Activated gamma-delta T cell treated with anti-CD3 and anti-CD28 coated beads, Interleukin-2, amount 50 U/mL, for 16 hours (primary cell): ENCODE data around the gene DGKI.
A peak's percentile ranks its signal among the peaks of the same experiment; 100 is the strongest.

ENCODE experiments used
- DNase-seq: peaks from one replicate; pipeline ENCODE4 v3.0.0-alpha.2; 2020; ENCODE audit warnings: low read depth

DGKI gene

DNA sequence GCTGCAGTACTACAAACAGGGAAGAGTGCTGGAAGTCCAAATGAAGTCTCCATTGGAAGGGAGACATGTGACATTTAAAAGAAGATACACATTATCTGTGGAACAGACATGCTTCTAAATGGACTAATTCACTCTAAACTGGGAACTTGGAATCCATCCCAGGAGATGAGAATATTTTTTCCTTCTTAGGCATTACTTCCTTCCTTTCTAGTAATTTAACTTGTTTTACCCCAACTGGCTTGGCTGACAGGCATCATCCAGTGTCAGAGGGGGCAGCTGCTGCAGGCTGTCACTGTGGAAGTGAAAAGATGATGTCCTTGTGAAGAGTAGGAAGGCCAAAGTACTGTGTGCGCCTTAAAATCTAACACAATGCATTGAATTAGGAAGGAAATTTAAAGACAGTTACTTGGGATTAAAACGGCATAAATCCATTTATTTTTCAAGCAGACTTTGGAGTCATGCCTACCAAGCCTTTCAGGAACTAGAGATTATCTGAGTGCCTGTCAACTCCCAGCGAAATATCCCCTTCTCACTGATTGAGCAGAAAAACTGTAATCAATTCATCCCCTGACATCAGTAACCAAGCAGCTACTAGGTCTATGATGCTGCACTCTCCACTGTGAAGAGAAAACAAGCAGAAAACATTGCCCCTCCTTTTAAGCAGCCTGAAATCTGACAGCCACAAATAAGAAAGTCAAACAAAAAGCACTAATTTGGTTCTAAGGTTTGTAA, 161.2 kb downstream of the DGKI start:
- no peak for DNase-seq

DNA sequence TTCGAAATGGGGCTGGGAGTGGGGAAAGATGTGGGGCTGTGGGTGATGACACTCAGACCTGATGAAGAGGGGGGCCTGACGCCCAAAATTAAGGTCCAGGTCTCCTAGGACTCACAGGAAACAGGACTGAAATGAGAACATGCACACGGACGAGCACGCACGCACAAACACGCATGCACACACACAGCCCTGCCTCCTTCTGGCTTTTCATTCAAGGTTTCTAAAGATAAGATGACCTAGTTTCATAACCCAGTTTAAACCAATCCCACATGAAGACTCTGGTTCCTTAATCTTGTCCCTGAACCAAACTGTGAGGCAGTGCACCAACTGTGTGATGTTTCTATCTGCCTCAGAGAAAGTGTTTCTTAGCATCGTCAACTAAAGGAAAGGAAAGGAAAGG, 162.0 kb downstream of the DGKI start:
- DNase-seq: no peak

DNA sequence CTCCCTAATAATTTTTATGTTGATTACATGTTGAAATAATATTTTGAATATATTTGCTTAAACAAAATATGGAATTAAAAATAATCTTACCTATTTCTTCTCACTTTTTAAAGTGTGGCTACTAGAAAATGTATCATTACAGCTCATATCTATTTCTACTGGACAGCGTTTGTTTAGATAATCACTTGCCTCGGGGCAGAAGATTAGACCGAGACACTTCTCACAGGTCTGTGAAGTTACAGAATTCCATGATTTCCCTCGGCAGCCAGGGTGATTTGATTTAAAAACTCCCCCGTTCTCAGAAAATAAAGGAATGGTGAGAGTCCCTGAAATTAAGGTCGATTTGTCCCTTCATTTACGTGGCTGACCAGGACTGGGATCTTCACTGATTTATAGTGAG, 162.5 kb downstream of the DGKI start:
- no peak for DNase-seq

DNA sequence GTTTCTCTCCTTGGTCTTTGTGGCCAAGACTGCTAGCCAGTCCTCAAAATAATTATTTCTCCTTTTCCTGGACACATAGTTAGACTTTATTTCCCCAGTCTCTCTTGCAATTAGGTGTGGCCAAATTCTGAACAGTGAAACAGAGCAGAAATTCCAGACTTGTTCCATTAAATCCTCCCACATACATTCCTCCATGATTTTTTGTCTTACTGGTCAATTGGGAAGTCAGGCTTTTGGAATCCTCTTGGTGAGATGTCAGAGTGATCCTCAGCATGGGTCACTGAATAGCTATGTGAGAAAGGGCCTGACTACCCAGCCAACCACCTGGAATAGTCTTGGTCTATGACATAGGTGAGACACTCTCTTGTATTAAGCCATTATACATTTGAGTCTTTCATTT, 164.2 kb downstream of the DGKI start:
- DNase-seq: no peak

DNA sequence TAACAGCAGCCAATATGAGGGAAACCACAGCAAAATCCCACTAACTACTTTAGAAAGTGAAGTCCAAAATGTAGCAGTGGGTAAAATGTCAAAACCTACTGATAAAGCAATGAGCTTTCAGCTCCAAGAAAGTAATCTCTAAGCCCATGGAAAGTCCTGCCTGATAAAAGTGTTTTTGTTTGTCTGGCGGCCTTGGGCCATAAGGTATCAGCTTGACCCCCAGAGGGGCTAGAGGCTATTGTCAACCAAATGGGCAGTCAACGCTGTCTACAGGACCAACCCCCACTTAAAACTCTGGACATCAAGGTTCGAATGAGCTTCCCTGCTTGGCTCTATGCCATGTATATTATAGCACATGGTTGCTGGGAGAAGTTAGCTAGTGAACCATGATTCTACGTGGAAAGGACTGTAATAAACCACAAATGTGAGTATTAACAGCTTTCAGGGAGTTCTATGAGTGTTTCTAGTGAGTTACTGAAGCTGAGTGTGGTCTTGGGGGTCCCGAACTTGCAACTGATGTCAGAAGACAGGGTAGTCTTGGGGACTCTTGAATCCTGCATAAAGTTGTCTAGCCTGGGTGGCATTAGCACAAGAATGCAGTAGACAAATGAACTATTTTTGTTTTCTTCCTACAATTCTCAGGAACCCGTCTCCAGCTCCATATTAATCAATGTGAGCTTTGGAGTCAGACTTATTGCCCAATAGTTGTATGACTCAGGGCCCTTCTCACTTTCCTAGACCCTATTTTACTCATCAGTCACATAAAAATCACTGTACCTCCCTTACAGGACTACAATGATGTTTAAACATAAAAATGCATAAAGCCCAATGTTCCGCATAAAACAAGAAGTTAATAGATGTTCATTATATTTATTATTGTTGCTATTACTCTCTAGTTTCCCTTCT, 164.9 kb downstream of the DGKI start:
- no peak for DNase-seq

DNA sequence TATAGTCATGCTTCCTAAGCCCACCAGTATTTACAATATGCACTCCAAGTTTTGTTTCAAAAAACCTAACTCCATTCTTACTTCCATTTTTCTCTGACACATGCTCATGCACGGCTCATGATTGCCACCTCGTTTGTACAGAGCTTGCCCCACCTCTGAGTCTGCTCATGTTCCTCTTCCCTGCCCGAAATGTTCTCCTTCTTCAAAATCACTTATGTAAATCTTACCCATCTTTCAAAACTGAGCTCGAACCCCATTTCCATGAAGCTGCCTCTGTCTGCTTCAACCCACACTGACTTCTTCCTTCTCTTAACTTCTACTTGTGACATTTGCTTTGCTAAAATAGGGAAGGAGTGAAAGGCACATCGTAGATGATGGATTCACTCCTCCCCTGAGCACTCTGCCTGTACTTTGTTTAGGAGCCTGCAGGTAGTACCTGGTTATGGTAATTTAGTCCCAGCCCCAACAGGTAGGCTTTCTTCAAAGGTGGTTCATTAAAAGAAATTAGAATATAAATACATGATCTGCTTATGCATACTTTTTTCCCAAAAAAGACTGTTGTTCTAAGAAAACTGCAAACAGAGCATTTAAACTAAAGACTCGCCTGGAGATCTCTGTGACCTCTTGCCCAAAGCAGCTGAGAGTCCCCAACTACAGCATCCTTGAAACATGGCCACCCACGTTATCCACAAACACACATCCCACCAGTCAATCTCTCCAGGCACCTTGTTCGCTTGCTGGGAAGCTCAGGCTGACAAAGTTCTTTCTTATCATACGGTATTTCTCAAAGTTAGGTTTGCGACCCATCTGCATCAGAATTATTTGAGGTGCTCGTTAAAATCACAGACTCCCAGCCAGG, 172.0 kb downstream of the DGKI start:
- no peak for DNase-seq

DNA sequence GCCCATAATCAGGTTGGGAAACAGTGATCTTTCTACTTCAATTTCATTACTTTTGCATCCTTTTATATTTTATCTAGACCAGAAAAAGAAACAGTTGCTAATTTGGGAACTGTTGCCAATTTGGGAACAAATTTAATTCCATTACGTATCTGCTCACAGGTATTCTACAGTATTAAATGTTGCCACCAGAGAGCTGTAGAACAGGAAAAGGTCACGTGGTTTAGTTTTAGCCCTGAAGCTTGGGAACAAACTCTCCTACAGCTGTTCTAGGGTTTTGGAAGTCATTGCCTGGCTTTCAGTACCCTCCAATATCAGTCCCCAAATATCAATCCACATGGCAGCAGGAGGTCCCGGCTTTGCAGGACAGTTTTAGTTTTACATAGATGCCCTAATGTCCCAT, 172.7 kb downstream of the DGKI start:
- no peak for DNase-seq

DNA sequence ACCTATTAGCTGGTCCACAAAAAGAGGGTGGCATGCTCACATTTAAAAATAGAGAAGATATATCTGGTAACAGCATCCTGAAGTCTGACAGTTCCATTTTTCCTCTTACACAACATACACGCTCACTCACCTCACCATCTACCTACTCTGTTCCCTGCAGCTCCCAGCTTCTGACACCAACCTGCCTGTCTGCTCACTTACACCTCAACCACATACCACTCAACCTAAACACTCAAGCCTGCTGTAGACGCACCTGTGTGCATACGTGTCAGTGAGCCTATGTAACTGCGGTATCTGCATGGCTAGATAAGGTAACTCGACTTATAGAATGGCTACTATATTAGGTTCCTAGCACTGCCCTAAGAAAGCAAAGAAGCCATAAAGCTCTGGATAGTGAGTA, 174.9 kb downstream of the DGKI start:
- DNase-seq: no peak

DNA sequence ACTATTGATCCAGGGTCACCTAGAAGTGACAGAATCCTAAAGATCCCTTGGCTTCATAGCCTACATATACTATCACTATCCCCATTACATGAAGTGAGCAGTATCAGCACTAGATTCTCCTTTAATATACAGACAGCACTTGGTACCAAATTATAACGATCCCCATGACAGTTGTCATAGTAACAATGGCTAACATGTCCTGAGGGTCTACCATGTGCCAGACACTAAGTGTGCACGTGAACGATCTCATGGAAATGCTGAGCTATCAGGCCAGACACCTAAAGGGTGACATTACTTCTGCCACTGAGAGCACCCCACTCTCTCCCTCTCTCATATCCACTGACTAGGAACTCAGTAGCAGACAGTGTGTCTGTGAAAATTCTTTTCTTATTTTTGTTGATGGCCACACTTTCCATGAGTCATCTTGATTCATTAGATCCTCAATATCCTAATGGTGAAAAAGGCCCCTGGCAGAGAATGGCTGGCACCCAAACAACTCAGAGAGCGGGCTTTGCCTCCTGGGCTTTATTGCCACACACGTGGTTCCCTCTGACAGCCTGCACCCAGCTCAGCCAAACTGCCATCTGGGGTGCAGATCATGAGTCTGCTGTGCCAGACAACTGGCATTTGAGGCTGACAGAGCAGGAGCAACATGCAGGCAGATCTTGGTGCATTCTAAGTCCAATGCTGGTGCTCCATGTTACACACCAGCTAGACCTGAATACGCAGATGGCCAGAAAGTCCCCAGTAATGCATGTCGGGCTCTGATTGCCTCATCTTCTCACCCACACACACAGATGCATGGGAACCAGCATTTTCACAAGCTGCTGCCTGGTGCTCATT, 176.3 kb downstream of the DGKI start:
- DNase-seq: no peak

DNA sequence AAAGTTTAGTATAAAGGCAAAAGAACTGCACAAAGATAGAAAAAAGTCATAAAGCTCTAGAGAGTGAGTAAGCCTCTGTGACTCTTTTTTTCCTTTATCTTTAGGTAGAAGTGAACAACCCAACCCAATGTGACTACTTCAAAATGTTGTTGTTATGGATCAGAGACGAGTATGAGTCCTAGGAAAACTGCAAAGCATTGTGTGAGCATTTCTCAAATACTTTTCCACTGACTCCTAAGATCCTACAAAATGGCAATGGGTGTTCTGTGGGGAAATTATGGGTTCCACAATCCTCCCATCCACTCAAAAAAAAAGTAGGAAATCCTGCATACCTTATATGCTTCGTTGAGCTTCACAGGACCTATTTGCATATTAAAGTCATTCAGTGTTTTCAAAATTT, 177.1 kb downstream of the DGKI start:
- no peak for DNase-seq

DNA sequence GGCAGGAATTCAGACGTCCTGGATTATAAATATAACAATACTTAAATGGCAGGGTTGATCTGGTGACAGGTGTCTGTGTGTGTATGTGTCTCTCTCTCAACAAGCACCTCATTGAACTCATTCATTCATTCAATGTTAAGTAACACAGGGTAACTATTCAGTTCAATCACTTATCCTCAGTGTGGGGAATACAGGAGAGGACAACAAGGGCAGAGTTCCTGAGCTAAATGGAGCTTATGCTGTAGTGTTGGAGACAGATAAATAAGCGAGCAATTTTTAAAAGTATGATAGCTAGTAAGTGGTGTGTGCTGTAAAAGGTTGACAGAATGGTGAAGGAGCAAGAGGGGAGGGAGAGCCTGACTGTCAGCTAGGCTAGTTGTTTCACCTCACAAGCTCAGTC, 178.4 kb downstream of the DGKI start:
- DNase-seq: no peak

DNA sequence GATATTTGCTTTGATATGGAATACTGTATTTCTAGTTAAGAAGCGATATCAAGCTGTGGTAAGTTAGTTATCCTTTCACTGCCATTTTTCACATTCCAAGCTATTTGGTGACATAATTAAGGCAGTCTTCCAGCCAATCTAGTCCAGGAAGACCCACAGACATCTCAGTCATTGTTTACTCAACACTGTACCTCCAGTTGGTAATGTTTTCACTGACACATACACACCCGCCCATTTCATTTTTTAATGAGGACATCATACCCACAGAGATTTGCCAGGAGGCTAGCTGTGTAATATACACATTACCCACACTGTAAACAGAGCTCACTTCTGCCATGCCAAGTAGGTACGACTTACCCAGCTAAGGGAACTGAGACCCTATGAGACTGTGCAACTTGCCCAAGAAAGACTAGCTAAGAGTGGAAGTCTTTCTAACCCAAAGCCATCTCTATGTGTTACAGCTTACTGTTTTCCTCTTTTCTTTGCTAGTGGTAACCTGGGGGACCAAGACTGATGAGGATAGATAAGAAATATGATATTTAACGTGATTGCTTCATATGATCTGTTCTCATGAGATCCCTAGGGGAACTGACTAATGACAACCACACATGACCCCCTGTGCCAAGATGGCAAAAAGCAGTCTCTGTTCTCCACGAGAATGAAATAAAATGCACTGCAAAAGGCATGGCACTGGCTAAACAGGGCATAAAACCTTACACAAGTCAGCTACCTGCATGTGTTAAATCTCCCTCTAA, 179.0 kb downstream of the DGKI start:
- no peak for DNase-seq

DNA sequence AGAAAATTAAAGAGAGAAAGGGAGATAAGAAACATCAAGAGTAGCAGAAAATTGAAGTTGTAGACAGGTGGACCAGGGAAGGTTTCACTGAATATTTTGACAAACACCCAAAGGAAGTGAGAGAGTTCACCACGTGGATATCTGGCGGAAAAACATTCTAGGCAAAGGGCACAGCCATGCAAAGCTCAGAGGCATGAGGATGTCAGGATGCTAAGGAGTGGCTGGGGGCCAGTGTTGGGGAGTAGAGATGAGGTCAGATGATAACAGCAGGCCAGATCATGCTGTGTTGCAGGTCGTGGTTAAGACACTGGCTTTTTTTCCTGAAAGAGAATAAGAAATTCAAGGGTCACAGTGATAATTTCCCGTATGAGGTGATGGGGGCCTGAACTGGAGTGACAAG, 181.9 kb downstream of the DGKI start:
- no peak for DNase-seq

DNA sequence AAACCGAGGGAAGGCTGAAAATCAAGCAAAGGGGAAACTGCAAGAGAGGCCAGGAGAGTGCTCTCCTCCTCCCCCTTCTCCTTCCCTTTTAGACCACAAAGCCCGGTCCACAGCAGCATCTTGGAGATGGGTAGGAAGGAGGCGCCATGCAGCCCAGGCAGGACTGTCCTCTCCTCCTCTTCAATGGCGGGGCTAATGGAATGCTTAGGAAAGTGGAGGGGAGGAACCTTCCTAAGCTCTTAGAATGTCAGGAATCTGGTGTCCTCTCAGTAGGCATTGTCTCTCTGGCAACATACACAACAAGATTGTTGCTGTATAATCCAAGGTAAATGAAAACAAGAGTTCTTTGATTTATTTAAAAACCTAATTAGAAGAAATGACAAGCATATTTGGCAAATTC, 185.1 kb downstream of the DGKI start:
- DNase-seq: no peak

DNA sequence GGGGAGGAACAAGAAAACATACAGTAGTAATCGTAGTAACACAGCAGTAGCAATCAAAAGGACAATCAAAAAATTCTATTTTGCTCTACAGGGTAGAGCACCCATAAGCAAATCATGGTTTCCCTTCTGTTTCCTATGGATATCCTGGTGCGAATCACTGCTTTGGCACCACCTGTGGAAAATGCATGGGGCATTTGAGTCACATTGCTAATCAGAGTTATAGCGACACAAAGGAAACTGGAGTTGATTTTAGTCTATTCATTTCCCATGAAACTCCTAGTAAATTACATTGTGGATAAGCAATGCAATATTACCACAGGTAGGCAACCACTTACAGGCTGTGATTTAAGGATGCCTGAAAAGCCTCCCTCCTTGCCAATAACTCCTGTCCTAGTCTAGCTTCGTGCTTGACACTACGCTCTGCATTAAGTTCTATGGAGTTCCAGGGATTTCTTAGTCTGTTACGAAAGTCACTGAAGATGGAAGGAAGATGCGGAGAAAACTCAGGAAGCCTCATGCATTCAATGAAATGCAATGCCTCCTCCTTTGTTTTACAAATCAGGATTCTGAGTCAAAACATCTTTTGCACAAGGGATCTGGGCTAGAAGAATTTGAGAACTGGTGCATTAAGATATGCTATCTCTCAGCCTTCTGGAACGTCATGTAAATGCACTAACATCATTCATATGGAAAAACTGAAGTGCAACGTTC, 188.4 kb downstream of the DGKI start:
- no peak for DNase-seq

DNA sequence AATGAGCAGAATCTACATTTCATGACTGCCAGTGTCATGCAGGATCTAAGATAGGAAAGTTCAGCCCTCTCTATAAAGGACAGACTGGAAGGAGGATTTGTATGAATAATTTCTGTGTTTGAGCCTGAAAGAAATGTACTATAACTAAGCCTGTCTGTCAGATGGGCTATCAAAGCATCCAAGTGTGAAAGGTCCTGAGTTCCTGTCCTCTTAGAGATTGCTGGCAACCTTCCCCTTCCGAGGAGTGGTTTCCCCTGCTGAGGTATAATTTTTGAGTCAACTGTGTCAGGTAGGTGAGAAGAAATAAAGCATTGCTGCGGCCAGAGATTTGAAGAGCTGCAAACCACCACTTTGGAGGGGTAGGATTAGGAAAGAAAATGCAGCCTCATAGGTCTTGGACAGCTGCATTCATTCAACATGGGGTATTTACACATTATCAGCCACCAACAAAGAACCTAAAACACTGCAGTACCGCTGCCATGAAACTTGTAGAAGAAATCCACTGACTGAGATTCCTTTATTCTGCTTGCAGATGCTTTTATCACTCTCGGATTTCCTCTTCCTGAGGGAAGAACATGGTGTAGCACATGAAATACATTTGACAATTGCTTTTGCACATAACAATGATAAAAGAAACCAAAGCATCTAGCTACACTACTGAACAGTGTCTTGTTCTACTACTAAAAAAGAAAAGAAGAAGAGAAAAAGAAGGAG, 189.1 kb downstream of the DGKI start:
- no peak for DNase-seq

DNA sequence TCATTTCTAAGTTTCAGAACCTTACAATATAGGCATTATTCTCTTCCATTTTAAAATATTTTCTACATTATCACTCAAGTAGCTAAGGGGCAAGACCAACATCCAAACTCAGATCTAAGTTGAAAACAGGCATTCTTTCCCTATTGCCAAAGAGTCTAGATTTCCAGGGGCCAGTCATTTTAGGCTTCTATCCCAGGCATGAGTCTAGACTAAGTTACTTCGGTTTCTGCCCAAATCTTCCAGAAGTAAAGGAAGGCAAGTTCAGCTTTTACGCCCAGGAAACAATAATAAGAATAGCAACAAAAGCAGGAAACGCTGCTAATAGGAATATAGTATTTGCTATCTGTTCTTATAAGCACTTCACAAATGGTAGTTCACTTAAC, 189.9 kb downstream of the DGKI start:
- no peak for DNase-seq

DNA sequence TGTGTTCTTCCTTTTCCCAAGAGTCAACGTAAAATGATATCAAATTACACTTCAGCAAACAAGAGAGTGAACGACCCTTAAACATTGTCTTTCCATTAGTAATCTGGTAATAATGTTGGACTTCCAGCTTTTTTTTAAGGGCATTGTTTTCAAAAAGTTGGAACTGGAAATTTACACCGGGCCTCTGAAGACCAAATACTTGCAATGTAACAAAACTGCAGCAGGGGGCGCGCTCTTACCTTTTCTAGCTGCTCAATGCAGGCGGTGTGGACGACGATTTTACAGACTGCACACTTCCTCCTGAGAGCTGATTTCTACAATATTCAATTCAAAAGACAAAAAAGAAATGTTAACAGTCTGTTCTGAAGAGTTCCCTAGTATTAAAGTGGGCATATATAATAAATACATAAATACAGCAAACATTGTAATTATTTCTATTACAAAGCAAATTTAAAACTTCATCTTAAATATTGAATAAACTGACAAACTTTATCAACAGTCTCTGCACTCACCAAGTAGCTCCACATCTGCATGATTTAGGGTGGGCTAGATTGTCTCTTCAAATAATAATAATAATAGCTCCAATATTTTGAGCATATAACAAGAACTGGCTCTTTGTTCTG, 190.4 kb downstream of the DGKI start:
- DNase-seq: peak; percentile 17

DNA sequence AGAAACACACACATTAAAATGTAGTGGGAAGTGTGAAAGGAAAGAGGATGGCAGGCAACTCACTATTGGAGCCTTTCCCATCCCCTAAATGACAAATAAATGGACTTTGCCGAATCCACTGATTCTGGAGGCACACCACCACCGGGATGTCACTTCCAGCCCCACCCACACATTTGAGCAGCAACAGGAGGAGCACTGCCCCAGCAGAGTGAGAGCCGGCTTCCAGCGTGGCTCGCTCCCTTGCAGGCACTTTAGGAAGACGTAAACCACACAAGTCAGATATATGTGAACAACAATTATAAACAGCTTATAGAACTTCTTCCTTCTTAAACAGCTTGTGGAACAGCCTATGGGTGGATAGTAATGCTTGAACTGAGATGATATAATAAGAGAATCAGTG, 191.0 kb downstream of the DGKI start:
- DNase-seq: no peak
